CMK (cell line): ENCODE data around the gene CNGA3.

Experiments used
- DNase-seq: peaks from one replicate; pipeline ENCODE4 v3.0.0-alpha.2; 2010; ENCODE audit warnings: low read depth

The CNGA3 gene

DNA sequence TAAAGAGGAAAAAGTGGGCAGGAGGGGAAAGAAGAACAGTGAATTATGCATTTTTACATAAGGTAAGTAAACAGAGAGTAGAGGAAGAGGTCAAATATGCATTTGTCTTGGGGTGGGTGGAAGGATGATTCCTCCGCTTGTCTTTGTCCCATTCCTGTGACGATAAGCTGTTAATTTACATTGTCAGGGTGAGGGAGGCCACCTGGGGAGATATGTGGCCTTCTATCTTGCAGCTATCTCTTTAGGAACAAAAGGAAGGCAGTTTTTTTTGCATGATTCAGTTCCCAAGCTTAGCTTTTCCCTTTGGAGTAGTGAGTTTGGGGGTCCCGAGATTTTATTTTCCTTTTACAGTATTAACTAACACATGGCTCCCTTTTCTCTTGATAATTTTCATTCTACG, 96.2 kb downstream of the CNGA3 start:
- DNase-seq = no peak

- no peak for DNase-seq
These were observed 98.3 kb downstream of the CNGA3 start, which contains the start of gene INPP4A for GRCh38 chr2:98444436-98445176. INPP4A (plus strand) TSS chr2:98444858; CDS start chr2:98520049, 75,191 bp downstream.

DNA sequence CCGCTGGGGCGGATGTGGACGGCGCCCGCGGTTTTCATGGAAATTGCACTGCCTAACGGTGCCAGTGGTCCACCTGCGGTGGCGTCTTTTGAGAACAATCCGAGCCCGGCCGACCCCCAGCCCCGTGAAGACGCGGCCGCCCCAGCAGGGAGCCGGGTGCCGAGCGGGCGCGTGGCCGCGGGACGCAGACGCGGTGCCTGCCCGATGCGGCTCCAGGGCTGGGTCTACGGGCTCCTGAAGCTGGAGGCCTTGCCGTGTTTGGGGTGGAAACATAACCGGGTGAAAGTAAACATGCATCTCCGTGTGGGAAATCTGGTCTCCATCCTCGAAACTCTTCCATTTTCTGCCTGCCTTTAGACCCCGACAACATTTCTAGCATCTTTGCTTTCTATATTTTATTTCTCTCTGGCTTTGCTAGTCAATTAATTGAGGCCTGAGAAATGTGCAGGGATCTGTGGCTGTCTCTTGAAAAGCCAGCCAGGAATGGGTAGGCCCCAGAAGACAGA, 99.0 kb downstream of the CNGA3 start:
- DNase-seq = no peak

- DNase-seq = no peak
These were observed 99.7 kb downstream of the CNGA3 start for GRCh38 chr2:98445683-98446581.

GRCh38 chr2:98446850-98447249, 100.6 kb downstream of the CNGA3 start:
- no peak for DNase-seq
